H1 (cell line): ENCODE data around the gene TXNL4B. TPM values are rescaled to one million over a fixed set of nuclear protein-coding genes. Genes with fewer than 3 reads are reported as not detected.

Source experiments
- CTCF ChIA-PET: fragments of 300-600 bp; sonication (Branson Sonifier 250); formaldehyde crosslinking; loops from one replicate; lab custom pipeline; 2021; ENCODE audit not compliant: partially characterized antibody; lab: Charles Lee
- POLR2A ChIA-PET: fragments of 300-600 bp; sonication (Branson Sonifier 250); formaldehyde crosslinking; loops from one replicate; lab custom pipeline; 2021; ENCODE audit warnings: inconsistent platforms; ENCODE audit not compliant: partially characterized antibody; lab: Charles Lee
- DNase-seq, 2 experiments: peaks; one replicate each; pipeline versions ENCODE4 v3.0.0 to v3.0.0-alpha.2; 2010 to 2022; ENCODE audit warnings: low spot score in 2 of 2, low read depth in 1 of 2, mixed read lengths in 1 of 2
- FAIRE-seq: peaks from 2 replicates; lab custom pipeline; 2011; peaks lifted over from hg19 to GRCh38; lab: Jason Lieb, UNC
- H2AFZ ChIP-seq: 2 replicates; pipeline ENCODE4 v1.8.1; 2012; ENCODE audit warnings: low read length, inconsistent platforms
- H2AK5ac ChIP-seq: 2 replicates; pipeline ENCODE4 v1.6.1; 2013; ENCODE audit warnings: low read depth, low read length
- H2BK120ac ChIP-seq: replicated peaks from 2 replicates; pipeline ENCODE3; 2013; ENCODE audit warnings: low read depth, low read length, inconsistent platforms
- H2BK12ac ChIP-seq: 2 replicates; pipeline ENCODE4 v1.6.1; 2013; ENCODE audit warnings: low read depth, low read length
- H2BK15ac ChIP-seq: 2 replicates; pipeline ENCODE4 v1.6.1; 2013; ENCODE audit warnings: low read length
- H2BK20ac ChIP-seq: 2 replicates; pipeline ENCODE4 v1.6.1; 2013; ENCODE audit warnings: low read length
- H2BK5ac ChIP-seq: 2 replicates; pipeline ENCODE4 v1.6.1; 2013; ENCODE audit warnings: low read depth, low read length
- H3K14ac ChIP-seq: 2 replicates; pipeline ENCODE4 v1.6.1; 2013; ENCODE audit warnings: inconsistent platforms; ENCODE audit not compliant: insufficient read length
- H3K18ac ChIP-seq: 2 replicates; pipeline ENCODE4 v1.6.1; 2013; ENCODE audit warnings: low read length; ENCODE audit errors: extremely low read depth
- H3K23ac ChIP-seq: 2 replicates; pipeline ENCODE4 v1.6.1; 2013; ENCODE audit warnings: inconsistent platforms; ENCODE audit not compliant: insufficient read length
- H3K23me2 ChIP-seq: 2 replicates; pipeline ENCODE4 v1.6.1; 2013; ENCODE audit warnings: low read depth, low read length
- H3K27ac ChIP-seq: 2 replicates; pipeline ENCODE4 v1.6.1; 2011; ENCODE audit warnings: low read depth, low read length, inconsistent platforms
- H3K27me3 ChIP-seq, 4 experiments: replicated peaks in 1 of 4; 1 replicate in 1 of 4; 2 replicates in 3 of 4; pipeline versions ENCODE4 v1.6.1 to v1.8.1; 2011 to 2013; ENCODE audit warnings: low read length in 3 of 4, mild to moderate bottlenecking in 3 of 4, inconsistent platforms in 2 of 4, mixed read lengths in 2 of 4, moderate library complexity in 1 of 4; ENCODE audit not compliant: control insufficient read depth in 3 of 4, insufficient read depth in 3 of 4; ENCODE audit errors: extremely low read depth in 1 of 4
- H3K36me3 ChIP-seq, 4 experiments: 2 replicates each; pipeline versions ENCODE4 v1.6.1 to v1.8.1; 2011 to 2013; ENCODE audit warnings: mild to moderate bottlenecking in 4 of 4, low read length in 3 of 4, moderate library complexity in 2 of 4, control low read depth in 1 of 4, inconsistent platforms in 1 of 4; ENCODE audit not compliant: insufficient read depth in 4 of 4, control insufficient read depth in 2 of 4
- H3K4ac ChIP-seq: replicated peaks from 2 replicates; pipeline ENCODE3; 2013; ENCODE audit warnings: low read length, low read depth, mixed read lengths, inconsistent platforms; ENCODE audit not compliant: insufficient read length
- H3K4me1 ChIP-seq, 4 experiments: replicated peaks in 1 of 4; 1 replicate in 1 of 4; 2 replicates in 3 of 4; pipeline versions ENCODE4 v1.6.1 to v1.8.1; 2011 to 2013; ENCODE audit warnings: low read length in 3 of 4, inconsistent platforms in 2 of 4, mixed read lengths in 1 of 4; ENCODE audit not compliant: insufficient read depth in 4 of 4, control insufficient read depth in 3 of 4
- H3K4me2 ChIP-seq, 2 experiments: 2 replicates each; pipeline versions ENCODE4 v1.6.1 to v1.8.1; 2011 to 2013; ENCODE audit warnings: low read depth in 2 of 2, low read length in 2 of 2, control low read depth in 1 of 2, inconsistent platforms in 1 of 2, mild to moderate bottlenecking in 1 of 2; ENCODE audit not compliant: insufficient read depth in 1 of 2
- H3K4me3 ChIP-seq, 4 experiments: fragments of 200-600, 300-600 bp in 1 of 4; sonication (generic), shearing (Covaris generic), sonication (Bioruptor Twin) in 1 of 4; 2 replicates each; pipeline versions ENCODE4 v1.5.1 to v1.8.1; 2011 to 2016; ENCODE audit warnings: low read length in 4 of 4, low read depth in 3 of 4, control low read depth in 2 of 4, inconsistent platforms in 2 of 4, mild to moderate bottlenecking in 2 of 4, mixed read lengths in 1 of 4, moderate library complexity in 1 of 4; ENCODE audit not compliant: insufficient read depth in 2 of 4; ENCODE audit errors: extremely low read depth in 1 of 4
- H3K56ac ChIP-seq: replicated peaks from 2 replicates; pipeline ENCODE3; 2013; ENCODE audit warnings: low read depth, mild to moderate bottlenecking, mixed read lengths, low read length, inconsistent platforms; ENCODE audit not compliant: insufficient read length
- H3K79me1 ChIP-seq: 2 replicates; pipeline ENCODE4 v1.6.1; 2013; ENCODE audit warnings: low read depth, low read length, control low read depth
- H3K79me2 ChIP-seq, 2 experiments: 2 replicates each; pipeline versions ENCODE4 v1.6.1 to v1.8.1; 2012 to 2013; ENCODE audit warnings: low read length in 2 of 2, mild to moderate bottlenecking in 2 of 2, inconsistent platforms in 1 of 2; ENCODE audit not compliant: insufficient read depth in 2 of 2, control insufficient read depth in 1 of 2
- H3K9ac ChIP-seq, 4 experiments: replicated peaks in 1 of 4; 1 replicate in 1 of 4; 2 replicates in 3 of 4; pipeline versions ENCODE4 v1.6.1 to v1.8.1; 2011 to 2013; ENCODE audit warnings: low read depth in 3 of 4, low read length in 3 of 4, control low read depth in 2 of 4, mild to moderate bottlenecking in 2 of 4, moderate library complexity in 2 of 4, inconsistent platforms in 1 of 4; ENCODE audit errors: extremely low read depth in 1 of 4
- H3K9me3 ChIP-seq, 2 experiments: 2 replicates each; pipeline versions ENCODE4 v1.6.1 to v1.8.1; 2012 to 2013; ENCODE audit warnings: mild to moderate bottlenecking in 2 of 2, moderate library complexity in 2 of 2, control low read depth in 1 of 2, inconsistent platforms in 1 of 2, low read depth in 1 of 2, low read length in 1 of 2, mixed read lengths in 1 of 2; ENCODE audit not compliant: insufficient read depth in 2 of 2
- H4K20me1 ChIP-seq, 2 experiments: replicated peaks in 1 of 2; 2 replicates each; pipeline versions ENCODE3 to v1.8.1; 2011 to 2013; ENCODE audit warnings: inconsistent platforms in 2 of 2, low read length in 2 of 2, mild to moderate bottlenecking in 1 of 2; ENCODE audit not compliant: insufficient read depth in 2 of 2, control insufficient read depth in 1 of 2
- H4K5ac ChIP-seq: 2 replicates; pipeline ENCODE4 v1.6.1; 2013; ENCODE audit warnings: low read length, low read depth, mixed read lengths, inconsistent platforms; ENCODE audit not compliant: insufficient read length
- H4K8ac ChIP-seq: 2 replicates; pipeline ENCODE4 v1.8.0; 2013; ENCODE audit warnings: mild to moderate bottlenecking, moderate library complexity, low read length, inconsistent platforms; ENCODE audit not compliant: insufficient read depth; ENCODE audit errors: extremely low read depth
- H4K91ac ChIP-seq: replicated peaks from 2 replicates; pipeline ENCODE3; 2013; ENCODE audit warnings: low read length, mixed read lengths, inconsistent platforms; ENCODE audit not compliant: insufficient read length
- CBX5 ChIP-seq: fragments of 300-800, 300-1000 bp; sonication (generic); IDR thresholded peaks from 2 replicates; pipeline ENCODE4 v1.7.1; 2016; ENCODE audit warnings: antibody characterized with exemption, low read length, low read depth
- CEBPB ChIP-seq: IDR thresholded peaks from 2 replicates; pipeline ENCODE4 v1.6.1; 2012; ENCODE audit warnings: low read depth, low read length
- CREB1 ChIP-seq: IDR thresholded peaks from 2 replicates; pipeline ENCODE4 v1.6.1; 2012; ENCODE audit warnings: inconsistent platforms
- EGR1 ChIP-seq: IDR thresholded peaks from 2 replicates; pipeline ENCODE4 v1.6.1; 2011; ENCODE audit warnings: low read depth, low read length, borderline replicate concordance
- FOSL1 ChIP-seq: IDR thresholded peaks from 2 replicates; pipeline ENCODE4 v1.6.1; 2011; ENCODE audit warnings: mild to moderate bottlenecking, low read depth, low read length, moderate library complexity; ENCODE audit not compliant: insufficient read depth
- KDM4A ChIP-seq: IDR thresholded peaks from one replicate; pipeline ENCODE4 v1.7.1; 2012; ENCODE audit warnings: low read depth, mild to moderate bottlenecking, moderate library complexity, low read length, inconsistent platforms; ENCODE audit not compliant: severe bottlenecking
- NANOG ChIP-seq: IDR thresholded peaks from 2 replicates; pipeline ENCODE4 v1.6.1; 2011; ENCODE audit warnings: low read length, low read depth, mild to moderate bottlenecking, inconsistent platforms; ENCODE audit not compliant: insufficient read depth, poor library complexity, severe bottlenecking
- RAD21 ChIP-seq, 2 experiments: IDR thresholded peaks in 1 of 2; conservative IDR thresholded peaks in 1 of 2; 2 replicates each; pipeline ENCODE4 v1.6.1; 2011; ENCODE audit warnings: low read depth in 2 of 2, low read length in 2 of 2, improper control_type of control experiment in 1 of 2, inconsistent platforms in 1 of 2, mild to moderate bottlenecking in 1 of 2, moderate library complexity in 1 of 2
- RBBP5 ChIP-seq: IDR thresholded peaks from 2 replicates; pipeline ENCODE4 v1.7.1; 2012; ENCODE audit warnings: low read depth, mild to moderate bottlenecking, inconsistent platforms, low read length, moderate library complexity, borderline replicate concordance
- SP1 ChIP-seq: IDR thresholded peaks from 2 replicates; pipeline ENCODE4 v1.6.1; 2011; ENCODE audit warnings: low read depth, low read length
- WGBS, 2 experiments: shearing (Covaris generic) in 1 of 2; methylation state at CpG; one replicate each; pipeline versions ENCODE4 v1.1.6 to v1.1.7; 2013 to 2015; ENCODE audit warnings: low lambda C conversion rate in 2 of 2, mixed read lengths in 2 of 2, inconsistent platforms in 1 of 2, low coverage in 1 of 2, missing lambda C conversion rate in 1 of 2; ENCODE audit not compliant: insufficient replicate concordance in 2 of 2, insufficient coverage in 1 of 2, insufficient read length in 1 of 2; ENCODE audit errors: extremely low coverage in 1 of 2, missing lambda C conversion rate in 1 of 2; 5-methylcytosine and 5-hydroxymethylcytosine counted together
- polyA plus RNA-seq, 7 experiments: library from polyadenylated mRNA; depleted of rRNA in 3 of 7; stranded (reverse) in 5 of 7; unstranded in 2 of 7; fragments of >200 nt in 5 of 7; fragments of 200-250 nt in 2 of 7; gene quantifications; 1 replicate in 5 of 7; 2 replicates in 1 of 7; 4 replicates in 1 of 7; pipeline versions ENCODE4 v1.2.1 to v1.2.3, GENCODE V29; 2011 to 2013; ENCODE audit warnings: missing spikeins in 2 of 7, mixed read lengths in 2 of 7
- total RNA-seq: library from RNA; stranded (reverse); fragmentation: NEBNext Ultra II Directional; extraction: Animal tissue kit (Norgen Biotek cat#: 25700); gene quantifications from 2 replicates; pipeline ENCODE4 v1.2.1, GENCODE V29; 2021

The TXNL4B gene
- total and polyA plus RNA-seq, 2 of the 8 experiments (the other 6 are each of a cell fraction or from before 2014, with no cell fraction given): 6.7 to 10.6 TPM

DNA sequence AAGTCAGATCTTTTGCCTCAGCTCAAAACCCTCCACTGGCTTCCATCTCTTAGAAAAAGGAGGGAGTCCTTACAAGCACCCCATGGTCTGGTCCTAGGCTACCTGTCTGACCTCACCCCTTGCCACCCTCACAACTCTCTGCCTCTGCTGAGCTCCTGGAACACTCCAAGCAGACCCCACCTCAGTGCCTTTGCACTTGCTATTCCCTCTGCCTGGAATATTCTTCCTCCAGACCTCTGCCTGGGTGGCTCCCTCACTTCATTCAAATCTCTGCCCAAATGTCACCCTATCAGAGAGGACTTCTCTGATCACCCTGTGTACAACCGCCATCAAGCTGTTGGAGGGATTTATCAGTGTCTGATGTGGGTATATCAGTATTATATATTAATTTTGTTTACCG, 41.1 kb upstream of the TXNL4B start:
- FAIRE-seq: no peak
- CTCF ChIA-PET: interaction anchor here (0.8 to 2.7 kb wide), 5 partner anchors 8 to 861 kb away, joined by 3 to 18 read pairs (median 3); no protein-coding TSS in a partner anchor
- no peak overlapping the region for H3K56ac ChIP-seq

More for the DNA sequence above, 41.1 kb upstream of the TXNL4B start:
- Histone ChIP-seq H3K27ac (no peak overlapping the region), H2AFZ (no peak overlapping the region), H2BK120ac (no peak overlapping the region), H4K8ac (no peak overlapping the region), H3K9me3 (no peaks in the 10 kb centered on the region), H3K4ac (no peak overlapping the region), H3K18ac (no peak overlapping the region), H3K36me3 (no peaks in the 10 kb centered on the region), H3K79me1 (no peaks in the 10 kb centered on the region), H2BK12ac (no peak overlapping the region), H2BK15ac (no peak overlapping the region), H3K4me3 (no peak overlapping the region), H4K91ac (no peak overlapping the region), H3K23ac (no peak overlapping the region), H3K14ac (no peak overlapping the region), H2AK5ac (no peak overlapping the region), H2BK20ac (no peak overlapping the region), H3K23me2 (no peaks in the 10 kb centered on the region), H2BK5ac (no peak overlapping the region), H3K4me2 (no peak overlapping the region)
- 94% methylated on average over 2 of the region's 2 CpGs; no CpG with 5 or more reads in 1 of the 2 experiments for WGBS, 2 experiments
- POLR2A ChIA-PET: no interaction called here
- TF ChIP-seq RAD21 (IDR thresholded peaks at IDR 0.05 in 1 of 2, conservative IDR thresholded peaks at IDR 0.05 in 1 of 2; ENCODE audit: low read depth in 2 of 2, low read length in 2 of 2) (no peak), RBBP5 (no peak), FOSL1 (no peak), EGR1 (no peak), KDM4A (no peak), NANOG (no peak), CBX5 (no peak), CREB1 (no peak), CEBPB (no peak), SP1 (no peak)
- TF ChIP-seq, all 59 proteins: peak for 0
- DNase-seq: no peak
- Histone ChIP-seq H3K9ac (no peak overlapping the region), H3K27me3 (no peaks in the 10 kb centered on the region), H3K4me1 (peaks cover 0 to 5% (median 0%) of the 10 kb centered on the region in 4 experiments; a peak in 1 of 7 replicates), H4K5ac (no peak overlapping the region), H4K20me1 (no peaks in the 10 kb centered on the region), H3K79me2 (no peaks in the 10 kb centered on the region)
